Nephron (organoid): ENCODE measurements around the gene MSI2.
A peak's percentile ranks its signal among the peaks of the same experiment; 100 is the strongest.

Experiments
- H3K27ac Mint-ChIP-seq, 3 experiments: 2 replicates each; pipeline ENCODE4 v1.8.0; 2020; ENCODE audit warnings: mixed read lengths in 3 of 3, mild to moderate bottlenecking in 2 of 3, moderate library complexity in 1 of 3
- H3K27me3 Mint-ChIP-seq: 2 replicates; pipeline ENCODE4 v1.8.0; 2021; ENCODE audit warnings: low read depth, mild to moderate bottlenecking, moderate library complexity, mixed read lengths
- H3K36me3 Mint-ChIP-seq: 2 replicates; pipeline ENCODE4 v1.8.0; 2020; ENCODE audit warnings: low read depth, mixed read lengths
- H3K4me1 Mint-ChIP-seq: 2 replicates; pipeline ENCODE4 v1.8.0; 2020; ENCODE audit warnings: mixed read lengths
- H3K4me3 Mint-ChIP-seq, 3 experiments: 2 replicates each; pipeline ENCODE4 v1.8.0; 2020; ENCODE audit warnings: mild to moderate bottlenecking in 3 of 3, mixed read lengths in 3 of 3, moderate library complexity in 2 of 3
- H3K9me3 Mint-ChIP-seq: 2 replicates; pipeline ENCODE4 v1.8.0; 2020; ENCODE audit warnings: mixed read lengths
- CTCF ChIP-seq, 3 experiments: fragments of 200-600 bp; sonication (generic); IDR thresholded peaks; one replicate each; pipeline ENCODE4 v1.5.0; 2021; ENCODE audit warnings: antibody characterized with exemption in 3 of 3; ENCODE audit not compliant: unreplicated experiment in 3 of 3

MSI2 gene

GRCh38 chr17:57537524-57538410, 281.4 kb downstream of the MSI2 start:
- no peak for TF ChIP-seq CTCF (IDR thresholded peaks at IDR 0.05; ENCODE audit: unreplicated experiment in 3 of 3)
- Mint-ChIP-seq H3K36me3 (peaks cover 5% of the 10 kb centered on the region), H3K4me1 (peaks cover 59% of the 10 kb centered on the region), H3K27me3 (peaks cover 77% of the 10 kb centered on the region), H3K4me3 (peak overlapping the region; percentile 63 to 64 (median 64)), H3K27ac (peak overlapping the region; percentile 92 to 97 (median 96)), H3K9me3 (no peaks in the 10 kb centered on the region)

DNA sequence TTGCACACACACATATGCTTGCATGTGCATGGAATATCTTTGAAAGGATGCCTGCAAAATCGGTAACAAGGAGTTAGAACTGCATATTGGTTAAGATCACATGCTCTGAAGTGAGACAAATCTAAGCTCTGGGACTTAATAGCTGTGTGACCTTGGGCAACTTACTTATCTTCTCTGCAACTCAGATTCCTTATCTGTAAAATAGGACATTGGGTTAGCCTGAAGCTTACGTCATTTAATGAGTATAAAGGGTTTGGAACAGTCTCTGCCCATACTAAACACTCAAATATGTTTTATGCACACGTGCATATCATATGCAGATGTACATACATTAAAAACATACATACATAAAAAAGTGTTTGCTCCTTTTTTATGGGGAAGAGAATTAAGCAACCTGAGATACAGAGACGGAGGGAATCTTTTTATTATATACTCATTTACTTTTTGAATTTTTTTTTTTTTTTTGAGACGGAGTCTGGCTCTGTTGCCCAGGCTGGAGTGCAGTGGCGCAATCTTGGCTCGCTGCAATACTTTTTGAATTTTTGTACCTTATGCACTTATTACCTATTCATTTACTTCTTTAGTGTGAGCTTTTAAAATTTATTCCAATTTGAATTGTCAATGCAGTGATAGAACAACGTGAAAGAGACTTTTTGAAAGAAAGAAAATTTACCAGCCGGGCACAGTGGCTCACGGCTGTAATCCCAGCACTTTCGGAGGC, 282.6 kb downstream of the MSI2 start:
- Mint-ChIP-seq H3K4me3 (no peak overlapping the region), H3K27ac (peak overlapping the region; percentile 92 to 97 (median 96)), H3K27me3 (peaks cover 82% of the 10 kb centered on the region), H3K9me3 (no peaks in the 10 kb centered on the region), H3K4me1 (peaks cover 70% of the 10 kb centered on the region), H3K36me3 (no peaks in the 10 kb centered on the region)
- TF ChIP-seq CTCF (IDR thresholded peaks at IDR 0.05; ENCODE audit: unreplicated experiment in 3 of 3), result no peak

DNA sequence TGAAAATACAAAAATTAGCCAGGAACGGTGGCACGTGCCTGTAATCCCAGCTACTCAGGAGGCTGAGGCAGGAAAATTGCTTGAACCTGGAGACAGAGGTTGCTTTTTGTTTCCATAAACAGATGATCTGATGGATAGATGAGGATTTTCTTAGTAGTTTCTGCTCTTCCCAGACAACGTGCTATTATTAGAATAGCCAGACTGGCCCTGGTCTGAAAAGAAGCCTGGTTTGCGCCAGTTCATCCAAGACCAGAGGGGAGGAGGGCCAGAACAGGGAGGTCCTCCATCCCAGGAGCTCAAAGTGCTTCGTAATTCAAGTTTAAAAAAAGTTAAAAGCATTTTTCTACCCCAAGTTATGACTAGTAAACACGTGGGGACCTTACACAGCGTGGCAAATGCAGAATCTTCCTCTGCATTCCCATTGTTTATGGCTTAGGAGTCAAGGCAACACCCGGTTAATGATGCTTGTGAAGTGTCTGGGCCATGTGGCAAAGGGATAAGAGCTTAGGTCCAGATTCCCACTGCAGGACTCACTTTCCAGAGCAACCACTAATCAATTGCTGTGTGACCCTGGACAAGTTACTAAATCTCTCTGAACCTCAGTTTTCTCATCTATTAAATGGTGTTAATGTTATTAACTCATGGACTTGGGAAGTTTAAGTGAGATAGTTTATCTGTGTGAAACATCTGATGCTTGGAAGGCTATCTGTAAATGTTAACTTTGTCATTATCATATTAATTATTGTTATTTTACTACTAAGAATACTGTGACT, 283.4 kb downstream of the MSI2 start:
- Mint-ChIP-seq H3K9me3 (no peaks in the 10 kb centered on the region), H3K4me3 (no peak overlapping the region), H3K36me3 (no peaks in the 10 kb centered on the region), H3K27ac (peak overlapping the region; percentile 44 to 97 (median 71)), H3K4me1 (peaks cover 75% of the 10 kb centered on the region), H3K27me3 (peaks cover 87% of the 10 kb centered on the region)
- TF ChIP-seq CTCF (IDR thresholded peaks at IDR 0.05; ENCODE audit: unreplicated experiment in 3 of 3), result no peak

DNA sequence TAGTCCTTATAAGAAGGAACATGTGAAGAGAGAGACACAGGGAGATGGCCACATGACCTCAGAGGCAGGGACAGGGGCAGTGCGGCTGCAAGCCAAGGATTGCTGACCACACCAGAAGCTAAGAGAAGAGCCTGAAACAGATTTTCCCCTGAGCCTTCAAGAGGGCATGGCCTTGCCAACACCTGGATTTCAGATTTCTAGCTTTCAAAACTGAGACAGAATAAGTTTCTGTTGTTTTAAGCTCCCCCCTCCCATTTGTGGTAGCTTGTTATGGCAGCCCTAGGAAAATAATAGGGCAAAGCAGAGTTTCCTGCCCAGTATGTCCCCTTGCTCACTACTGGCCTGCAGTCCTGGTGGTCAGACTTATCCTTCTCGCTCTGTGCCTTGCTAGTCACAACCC, 284.3 kb downstream of the MSI2 start:
- H3K9me3 Mint-ChIP-seq, result no peaks in the 10 kb centered on the region
- H3K4me1 Mint-ChIP-seq, result peaks cover 75% of the 10 kb centered on the region
- no peak for TF ChIP-seq CTCF (IDR thresholded peaks at IDR 0.05; ENCODE audit: unreplicated experiment in 3 of 3)
- H3K36me3 Mint-ChIP-seq, result no peaks in the 10 kb centered on the region
- peak overlapping the region; percentile 5 to 40 (median 22) for H3K27ac Mint-ChIP-seq
- peaks cover 87% of the 10 kb centered on the region for H3K27me3 Mint-ChIP-seq
- H3K4me3 Mint-ChIP-seq, result no peak overlapping the region

DNA sequence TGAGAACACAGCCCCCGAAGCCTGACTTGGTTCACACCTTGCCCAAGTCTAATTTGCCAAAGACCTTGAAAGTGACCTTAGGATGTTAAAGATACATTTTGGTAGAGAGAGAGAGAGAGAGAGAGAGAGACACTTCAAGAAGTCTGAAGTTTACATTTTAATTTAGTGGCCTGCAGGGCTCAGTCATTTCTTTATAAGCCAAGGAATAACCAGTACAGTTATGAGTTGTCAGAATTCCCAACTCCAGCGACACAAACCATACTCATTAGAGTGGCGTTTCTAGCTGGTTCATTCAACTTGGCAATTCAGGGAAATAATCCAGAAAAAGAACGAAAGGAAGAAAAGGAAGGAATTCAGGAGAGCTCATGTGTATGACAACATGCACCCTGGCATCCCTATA, 284.7 kb downstream of the MSI2 start:
- no peak overlapping the region for H3K4me3 Mint-ChIP-seq
- H3K4me1 Mint-ChIP-seq, result peaks cover 75% of the 10 kb centered on the region
- H3K9me3 Mint-ChIP-seq, result no peaks in the 10 kb centered on the region
- no peaks in the 10 kb centered on the region for H3K36me3 Mint-ChIP-seq
- no peak for TF ChIP-seq CTCF (IDR thresholded peaks at IDR 0.05; ENCODE audit: unreplicated experiment in 3 of 3)
- H3K27me3 Mint-ChIP-seq, result peaks cover 88% of the 10 kb centered on the region
- H3K27ac Mint-ChIP-seq, result peak overlapping the region; percentile 5 to 40 (median 22)
